Astrocyte of the spinal cord (primary cell): ENCODE measurements around the gene CT47C1.
"Not testable (repeated sequence)": the region's sequence is repeated elsewhere in the genome, so short reads cannot be mapped to it uniquely, and the experiment has no call there.

Source experiments
- DNase-seq: peaks from one replicate; pipeline ENCODE4 v3.0.0; 2011; ENCODE audit warnings: low read depth, low spot score
- H3K4me3 ChIP-seq: 2 replicates; pipeline ENCODE4 v1.5.1; 2011; ENCODE audit warnings: low read depth, mild to moderate bottlenecking, low read length, moderate library complexity
- CTCF ChIP-seq: IDR thresholded peaks from 2 replicates; pipeline ENCODE4 v1.5.1; 2012; ENCODE audit warnings: low read depth, mild to moderate bottlenecking, low read length, inconsistent platforms
- in situ Hi-C: cut with HindIII; loops from 2 replicates; pipeline ENCODE4 v1.10.0; 2017; ENCODE audit warnings: low sequenced_read_pairs

CT47C1 gene

DNA sequence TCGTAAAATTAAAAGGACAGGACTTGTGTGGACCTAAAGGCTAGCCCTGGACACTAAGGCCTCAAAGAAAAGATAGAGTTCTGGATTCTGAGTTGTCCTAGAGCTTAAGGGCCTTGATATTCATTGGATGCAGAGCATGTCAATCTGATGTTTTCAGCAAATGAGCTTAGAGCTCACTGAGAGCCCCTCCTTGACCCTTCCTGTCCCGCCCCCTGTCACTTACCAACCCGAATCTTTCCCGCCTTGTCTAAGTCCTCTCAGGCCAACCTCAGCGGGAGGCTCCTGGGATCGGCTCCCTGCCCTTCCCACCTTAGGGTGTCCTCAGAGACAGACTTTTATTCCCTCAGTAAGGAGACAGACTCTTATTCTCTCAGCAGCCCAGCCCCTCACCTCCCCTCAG, at the start of gene CT47C1:
CT47C1 (plus strand) TSS at position 250 of the 400 bp plus-strand sequence. CDS start 233 bp downstream, outside the sequence.
- TF ChIP-seq CTCF: no peak
- in situ Hi-C loops: no loop called here
- no peak within 1 kb of the TSS for H3K4me3 ChIP-seq
- DNase-seq: no peak

GRCh38 chrX:119025900-119026299, 46.9 kb upstream of the CT47C1 start:
- no peak for TF ChIP-seq CTCF
- in situ Hi-C loops: no loop called here
- DNase-seq: no peak
- no peak overlapping the region for H3K4me3 ChIP-seq

DNA sequence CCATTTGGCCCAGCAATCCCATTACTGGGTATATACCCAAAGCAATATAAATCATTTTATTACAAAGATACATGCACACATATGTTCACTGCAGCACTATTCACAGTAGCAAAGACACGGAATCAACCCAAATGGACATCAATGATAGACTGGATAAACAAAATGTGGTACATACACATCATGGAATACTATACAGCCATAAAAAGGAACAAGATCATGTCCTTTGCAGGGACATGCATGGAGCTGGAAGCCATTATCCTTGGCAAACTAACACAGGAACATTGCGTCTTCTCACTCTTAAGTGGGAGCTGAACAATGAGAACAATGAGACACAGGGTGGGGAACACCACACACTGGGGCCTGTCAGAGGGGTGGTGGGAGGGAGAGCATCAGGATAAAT, 46.4 kb upstream of the CT47C1 start:
- in situ Hi-C loops, DNase-seq, H3K4me3 ChIP-seq: not testable (repeated sequence)

DNA sequence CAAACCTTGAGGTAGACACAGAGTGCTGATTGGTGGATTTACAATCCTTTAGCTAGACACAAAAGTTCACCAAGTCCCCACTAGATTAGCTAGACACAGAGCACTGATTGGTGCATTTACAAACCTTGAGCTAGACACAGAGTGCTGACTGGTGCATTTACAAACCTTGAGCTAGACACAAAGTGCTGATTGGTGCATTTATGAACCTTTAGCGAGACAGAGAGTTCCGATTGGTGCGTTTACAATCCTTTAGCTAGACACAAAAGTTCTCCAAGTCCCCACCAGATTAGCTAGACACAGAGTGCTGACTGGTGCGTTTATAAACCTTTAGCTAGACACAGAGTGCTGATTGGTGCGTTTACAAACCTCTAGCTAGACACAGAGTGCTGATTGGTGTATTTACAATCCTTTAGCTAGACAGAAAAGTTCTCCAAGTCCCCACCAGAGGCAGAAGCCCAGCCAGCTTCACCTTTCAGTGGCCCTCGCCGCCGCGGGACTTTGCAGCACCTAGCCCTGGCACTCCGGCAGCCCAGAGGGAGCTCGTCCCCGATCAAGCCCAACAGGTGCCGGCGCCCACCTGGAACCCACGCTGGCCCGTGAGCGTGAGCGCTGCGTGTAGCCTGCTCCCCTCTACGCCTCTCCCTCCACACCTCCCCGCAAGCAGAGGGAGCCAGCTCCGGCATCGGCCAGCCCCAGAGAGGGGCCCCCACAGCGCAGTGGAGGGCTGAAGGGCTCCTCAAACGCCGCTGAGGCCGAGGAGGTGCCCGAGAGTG, 44.6 kb upstream of the CT47C1 start:
- DNase-seq, H3K4me3 ChIP-seq, in situ Hi-C loops: not testable (repeated sequence)

DNA sequence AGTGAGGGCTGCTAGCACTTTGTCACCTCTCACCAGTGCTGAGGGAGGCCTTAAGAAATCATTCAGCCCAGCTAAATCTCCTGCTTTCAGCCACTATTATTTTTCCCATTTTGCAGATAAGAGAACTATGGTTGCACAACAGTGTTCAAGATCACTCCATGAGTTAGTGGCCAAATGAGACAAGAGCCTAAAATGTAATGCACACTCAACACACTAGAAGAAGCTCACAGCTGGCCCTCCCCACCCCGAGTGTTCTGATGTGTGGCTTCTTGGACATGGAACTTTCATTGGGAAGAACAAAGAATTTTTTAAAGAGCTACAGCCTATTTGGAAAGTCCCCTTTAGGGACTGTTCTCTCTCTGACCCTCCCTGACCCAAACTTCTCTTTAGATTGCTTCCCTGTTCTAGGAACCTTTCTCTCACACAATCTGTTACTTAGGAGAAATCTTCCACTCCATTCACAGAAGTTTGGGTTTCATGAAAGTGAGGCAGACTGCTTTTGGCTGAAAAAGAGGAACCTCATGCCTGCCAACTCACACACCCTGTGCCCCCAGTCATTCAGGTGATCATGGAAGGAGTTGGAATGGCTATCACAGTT, 44.0 kb upstream of the CT47C1 start:
- in situ Hi-C loops: no loop called here
- no peak for TF ChIP-seq CTCF
- H3K4me3 ChIP-seq: no peak overlapping the region
- DNase-seq: no peak

GRCh38 chrX:119029656-119030055, 43.1 kb upstream of the CT47C1 start:
- in situ Hi-C loops, H3K4me3 ChIP-seq, DNase-seq: not testable (repeated sequence)

DNA sequence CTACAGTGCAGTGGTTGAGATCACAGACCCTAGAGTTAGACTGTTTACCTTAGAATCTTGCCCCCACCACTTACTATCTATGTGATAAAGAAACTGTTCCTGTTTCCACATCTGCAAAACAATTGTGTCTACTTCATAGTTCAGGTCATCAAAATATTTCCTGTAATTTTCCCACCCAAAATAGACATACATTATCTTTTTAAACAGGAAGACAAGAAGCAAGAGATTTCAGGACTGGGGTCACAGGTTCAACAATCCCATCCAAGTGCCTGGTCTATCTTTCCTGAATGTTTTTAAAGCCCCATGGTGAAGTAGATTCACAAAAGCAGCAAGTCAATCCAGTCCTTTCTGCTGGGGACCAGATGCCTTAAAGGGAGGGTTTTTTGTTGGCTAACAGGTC, 41.8 kb upstream of the CT47C1 start:
- no peak for TF ChIP-seq CTCF
- no peak for DNase-seq
- in situ Hi-C loops: no loop called here
- no peak overlapping the region for H3K4me3 ChIP-seq

DNA sequence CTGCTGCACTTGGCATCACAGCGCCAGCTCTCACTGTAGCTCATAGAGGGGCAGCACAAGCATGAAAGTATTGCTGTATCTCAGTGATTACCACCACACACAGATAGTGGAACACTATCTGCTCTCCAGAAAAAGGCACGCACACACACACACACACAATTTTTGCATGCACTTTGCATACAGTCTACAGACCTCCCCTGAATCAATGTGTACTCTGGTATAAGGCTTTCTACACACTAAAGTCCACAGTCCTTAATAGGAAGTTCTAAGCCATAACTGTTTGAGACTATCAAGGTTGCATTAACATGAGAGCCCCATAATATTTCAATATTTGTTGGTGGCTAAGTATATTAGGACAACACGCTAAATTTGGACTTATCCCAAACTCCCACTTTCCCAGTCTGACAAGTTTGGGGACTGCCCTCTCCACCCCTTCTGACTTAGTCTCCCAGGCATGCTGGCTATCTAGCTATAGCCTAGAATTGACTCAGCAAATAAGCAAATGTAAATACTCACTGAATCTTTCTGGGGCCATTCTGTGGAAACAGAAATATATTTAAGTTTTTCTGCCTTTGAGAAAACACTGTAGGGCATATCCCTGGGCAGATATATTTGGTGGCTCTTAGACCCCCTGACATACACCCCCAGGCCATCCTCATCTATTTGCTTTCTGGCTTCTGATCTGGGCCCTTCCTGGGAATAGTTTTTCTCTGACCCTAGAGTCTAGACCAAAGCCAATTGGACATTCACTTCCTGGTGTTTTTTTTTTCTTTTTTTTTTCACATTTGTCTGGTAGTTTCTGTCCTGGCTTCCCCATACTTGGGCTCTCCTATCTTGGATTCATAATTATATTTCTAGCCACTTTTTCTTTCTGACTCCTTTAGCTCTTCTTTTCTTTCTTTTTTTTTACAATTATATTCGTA, 36.4 kb upstream of the CT47C1 start:
- no peak for TF ChIP-seq CTCF
- DNase-seq: no peak
- in situ Hi-C loops: no loop called here
- no peak overlapping the region for H3K4me3 ChIP-seq
